Neutrophil (primary cell): ENCODE results near the gene MEAK7.

Experiments
- H3K27ac ChIP-seq: fragments of 200-600 bp; sonication (generic); 2 replicates; pipeline ENCODE4 v1.5.1; 2016; ENCODE audit warnings: mild to moderate bottlenecking, moderate library complexity
- H3K27me3 ChIP-seq: fragments of 200-600 bp; sonication (generic); 2 replicates; pipeline ENCODE4 v1.6.0; 2016; ENCODE audit warnings: mild to moderate bottlenecking
- H3K36me3 ChIP-seq: fragments of 200-600 bp; sonication (generic); 2 replicates; pipeline ENCODE4 v1.5.1; 2017
- H3K4me1 ChIP-seq, 2 experiments: fragments of 200-600 bp in 1 of 2; sonication (generic) in 1 of 2; 1 replicate in 1 of 2; 2 replicates in 1 of 2; pipeline versions ENCODE4 v1.5.1 to v1.6.1; 2013 to 2016; ENCODE audit warnings: low read depth in 1 of 2, low read length in 1 of 2, mild to moderate bottlenecking in 1 of 2, moderate library complexity in 1 of 2; ENCODE audit not compliant: control insufficient read depth in 1 of 2, insufficient read depth in 1 of 2
- H3K4me3 ChIP-seq, 2 experiments: fragments of 200-600 bp in 1 of 2; sonication (generic) in 1 of 2; 1 replicate in 1 of 2; 2 replicates in 1 of 2; pipeline ENCODE4 v1.5.1; 2013 to 2016; ENCODE audit warnings: low read depth in 1 of 2, low read length in 1 of 2, mild to moderate bottlenecking in 1 of 2, moderate library complexity in 1 of 2
- H3K9me3 ChIP-seq: fragments of 200-600 bp; sonication (generic); 2 replicates; pipeline ENCODE4 v1.5.1; 2016
- CTCF ChIP-seq: fragments of 200-600 bp; sonication (generic); IDR thresholded peaks from 2 replicates; pipeline ENCODE4 v1.5.1; 2016; ENCODE audit warnings: antibody characterized with exemption

The MEAK7 gene

GRCh38 chr16:84460406-84461028 lies 43.9 kb downstream of the MEAK7 start:
- Histone ChIP-seq H3K4me1 (no peaks in the 10 kb centered on the region), H3K36me3 (peaks cover 67% of the 10 kb centered on the region), H3K27ac (no peak overlapping the region), H3K27me3 (no peaks in the 10 kb centered on the region), H3K9me3 (no peaks in the 10 kb centered on the region), H3K4me3 (no peak overlapping the region)
- TF ChIP-seq CTCF: no peak

DNA sequence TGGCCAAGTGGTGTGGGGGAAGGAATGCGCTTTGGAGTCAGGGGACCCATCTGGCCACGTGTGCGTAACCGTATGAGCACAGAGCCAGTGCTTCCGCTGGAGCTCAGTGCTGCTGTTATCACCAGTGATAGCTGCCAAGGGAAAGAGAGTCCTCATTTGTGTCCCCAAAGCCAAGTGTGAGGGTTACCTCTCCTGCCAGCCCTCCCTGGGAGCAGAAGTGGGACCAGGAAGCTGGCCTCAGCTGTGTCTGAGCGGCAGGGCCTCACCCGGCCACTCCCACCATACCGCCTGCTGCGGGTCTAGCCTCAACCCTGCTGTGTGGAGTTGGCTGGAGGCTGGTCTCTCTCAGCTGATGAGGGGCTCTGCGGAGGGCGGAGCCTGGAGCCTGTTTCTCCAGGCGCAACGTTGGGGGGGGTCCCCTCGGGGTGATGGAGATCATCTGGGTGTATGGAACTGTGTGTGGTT lies 44.5 kb downstream of the MEAK7 start:
- no peak for TF ChIP-seq CTCF
- H3K4me1 ChIP-seq: no peaks in the 10 kb centered on the region
- no peaks in the 10 kb centered on the region for H3K9me3 ChIP-seq
- H3K27me3 ChIP-seq: no peaks in the 10 kb centered on the region
- H3K36me3 ChIP-seq: peaks cover 66% of the 10 kb centered on the region
- no peak overlapping the region for H3K27ac ChIP-seq
- H3K4me3 ChIP-seq: no peak overlapping the region

DNA sequence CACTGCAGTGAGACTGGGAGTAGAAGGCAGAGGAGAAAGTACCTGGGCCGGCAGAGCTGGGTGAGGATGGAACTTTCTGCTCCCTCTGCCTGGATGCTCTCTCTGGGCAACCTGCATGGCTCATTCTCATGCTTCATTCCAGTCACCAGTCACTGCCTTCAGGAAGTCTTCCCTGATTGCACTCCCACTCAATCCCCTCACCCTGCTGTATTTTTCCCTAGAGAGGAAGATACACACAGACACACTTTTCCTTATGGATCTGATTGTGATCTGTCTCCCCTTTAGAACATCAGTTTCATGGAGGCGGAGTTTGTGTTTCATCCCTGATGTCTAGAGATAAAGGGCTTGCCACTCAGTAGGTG lies 44.9 kb downstream of the MEAK7 start:
- Histone ChIP-seq H3K4me1 (no peaks in the 10 kb centered on the region), H3K27ac (no peak overlapping the region), H3K4me3 (no peak overlapping the region), H3K9me3 (no peaks in the 10 kb centered on the region), H3K36me3 (peaks cover 66% of the 10 kb centered on the region), H3K27me3 (no peaks in the 10 kb centered on the region)
- TF ChIP-seq CTCF: no peak

- H3K4me3 ChIP-seq: no peak overlapping the region
- no peaks in the 10 kb centered on the region for H3K27me3 ChIP-seq
- H3K27ac ChIP-seq: no peak overlapping the region
- peaks cover 61% of the 10 kb centered on the region for H3K36me3 ChIP-seq
- H3K4me1 ChIP-seq: no peaks in the 10 kb centered on the region
- TF ChIP-seq CTCF: no peak
- H3K9me3 ChIP-seq: no peaks in the 10 kb centered on the region
These were observed 45.6 kb downstream of the MEAK7 start for GRCh38 chr16:84458606-84459532.

DNA sequence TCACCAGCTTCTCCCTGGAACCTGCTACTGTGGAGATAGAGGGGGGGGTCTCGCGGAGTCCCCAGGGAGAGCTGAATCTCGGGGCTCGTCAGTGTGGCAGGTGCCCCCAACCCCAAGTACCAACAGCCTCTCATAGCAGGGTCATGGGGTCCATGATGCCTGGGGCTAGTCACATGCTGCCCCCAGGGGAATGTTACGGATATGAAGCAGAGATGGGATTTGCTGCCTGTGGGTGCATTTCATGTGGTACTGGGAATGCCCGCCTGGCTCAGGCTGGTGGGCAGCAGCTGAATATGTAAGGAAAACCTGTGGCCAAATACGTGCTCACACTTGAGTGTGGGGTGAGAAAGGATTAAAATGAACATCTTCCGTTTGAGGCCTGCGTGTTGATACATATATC lies 49.4 kb downstream of the MEAK7 start:
- no peak overlapping the region for H3K4me3 ChIP-seq
- H3K4me1 ChIP-seq: no peaks in the 10 kb centered on the region
- H3K27ac ChIP-seq: no peak overlapping the region
- H3K36me3 ChIP-seq: peaks cover 55% of the 10 kb centered on the region
- no peak for TF ChIP-seq CTCF
- H3K9me3 ChIP-seq: no peaks in the 10 kb centered on the region
- no peaks in the 10 kb centered on the region for H3K27me3 ChIP-seq
